ENCODE data around the gene AK1. TPM values are rescaled to one million over a fixed set of nuclear protein-coding genes. Genes with fewer than 3 reads are reported as not detected.

The AK1 gene
- total and polyA plus RNA-seq, 12 donors = 51.9 to 242 (median 91.9) TPM

- Histone ChIP-seq H3K4me3 (no peak overlapping the region), H3K36me3 (replicated peaks in 1 of 2) (peaks cover 0 to 26% of the 10 kb centered on the region in 2 donors), H3K27me3 (no peaks in the 10 kb centered on the region), H3K27ac (peak overlapping the region in 1 of 5 donors; percentile 52), H3K4me1 (replicated peaks in 1 of 2) (peaks cover 24 to 51% of the 10 kb centered on the region in 2 donors), H3K9me3 (replicated peaks in 1 of 3) (no peaks in the 10 kb centered on the region)
- no peak for TF ChIP-seq POLR2A (IDR thresholded peaks at IDR 0.05)
- TF ChIP-seq, protein P1, sequence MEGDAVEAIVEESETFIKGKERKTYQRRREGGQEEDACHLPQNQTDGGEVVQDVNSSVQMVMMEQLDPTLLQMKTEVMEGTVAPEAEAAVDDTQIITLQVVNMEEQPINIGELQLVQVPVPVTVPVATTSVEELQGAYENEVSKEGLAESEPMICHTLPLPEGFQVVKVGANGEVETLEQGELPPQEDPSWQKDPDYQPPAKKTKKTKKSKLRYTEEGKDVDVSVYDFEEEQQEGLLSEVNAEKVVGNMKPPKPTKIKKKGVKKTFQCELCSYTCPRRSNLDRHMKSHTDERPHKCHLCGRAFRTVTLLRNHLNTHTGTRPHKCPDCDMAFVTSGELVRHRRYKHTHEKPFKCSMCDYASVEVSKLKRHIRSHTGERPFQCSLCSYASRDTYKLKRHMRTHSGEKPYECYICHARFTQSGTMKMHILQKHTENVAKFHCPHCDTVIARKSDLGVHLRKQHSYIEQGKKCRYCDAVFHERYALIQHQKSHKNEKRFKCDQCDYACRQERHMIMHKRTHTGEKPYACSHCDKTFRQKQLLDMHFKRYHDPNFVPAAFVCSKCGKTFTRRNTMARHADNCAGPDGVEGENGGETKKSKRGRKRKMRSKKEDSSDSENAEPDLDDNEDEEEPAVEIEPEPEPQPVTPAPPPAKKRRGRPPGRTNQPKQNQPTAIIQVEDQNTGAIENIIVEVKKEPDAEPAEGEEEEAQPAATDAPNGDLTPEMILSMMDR (IDR thresholded peaks at IDR 0.05) = no peak
- intact Hi-C loops (cut with DNase I) = no loop called here
- DNase-seq = peak in 1 of 7 donors; percentile 48
- 59 to 68% (median 64%) methylated on average over 3 to 5 of the region's 5 CpGs; no CpG with 5 or more reads in 1 of the 4 donors for WGBS, 4 donors
Observed at GRCh38 chr9:127915325-127915752, 37.9 kb upstream of the AK1 start.

GRCh38 chr9:127913682-127914081 is 36.2 kb upstream of the AK1 start:
- no peak for DNase-seq
- Histone ChIP-seq H3K36me3 (replicated peaks in 1 of 2) (peaks cover 0 to 36% of the 10 kb centered on the region in 2 donors), H3K9me3 (replicated peaks in 1 of 3) (no peaks in the 10 kb centered on the region), H3K4me3 (no peak overlapping the region), H3K27ac (no peak overlapping the region), H3K27me3 (no peaks in the 10 kb centered on the region), H3K4me1 (replicated peaks in 1 of 2) (peaks cover 15 to 35% of the 10 kb centered on the region in 2 donors)
- 93 to 98% (median 98%) methylated on average over 9 to 11 of the region's 11 CpGs for WGBS, 4 donors
- intact Hi-C loops (cut with DNase I) = no loop called here
- TF ChIP-seq POLR2A (IDR thresholded peaks at IDR 0.05) = no peak
- TF ChIP-seq, protein P1 (IDR thresholded peaks at IDR 0.05) = no peak

GRCh38 chr9:127912882-127913281 is 35.4 kb upstream of the AK1 start:
- Histone ChIP-seq H3K27ac (no peak overlapping the region), H3K4me3 (no peak overlapping the region), H3K36me3 (replicated peaks in 1 of 2) (peaks cover 0 to 44% of the 10 kb centered on the region in 2 donors), H3K9me3 (replicated peaks in 1 of 3) (no peaks in the 10 kb centered on the region), H3K27me3 (no peaks in the 10 kb centered on the region), H3K4me1 (replicated peaks in 1 of 2) (peaks cover 11 to 27% of the 10 kb centered on the region in 2 donors)
- intact Hi-C loops (cut with DNase I) = no loop called here
- DNase-seq = peak in 1 of 7 donors; percentile 53
- WGBS, 4 donors = 90 to 93% (median 91%) methylated on average over 5 of the region's 5 CpGs
- no peak for TF ChIP-seq POLR2A (IDR thresholded peaks at IDR 0.05)
- TF ChIP-seq, protein P1 (IDR thresholded peaks at IDR 0.05) = no peak

- Histone ChIP-seq H3K9me3 (replicated peaks in 1 of 3) (no peaks in the 10 kb centered on the region), H3K27me3 (no peaks in the 10 kb centered on the region), H3K36me3 (replicated peaks in 1 of 2) (peaks cover 0 to 44% of the 10 kb centered on the region in 2 donors), H3K4me3 (no peak overlapping the region), H3K27ac (no peak overlapping the region), H3K4me1 (replicated peaks in 1 of 2) (peaks cover 11 to 23% of the 10 kb centered on the region in 2 donors)
- WGBS, 4 donors = 96 to 99% (median 97%) methylated on average over 14 to 31 of the region's 31 CpGs
- intact Hi-C loops (cut with DNase I) = no loop called here
- DNase-seq = no peak
- no peak for TF ChIP-seq POLR2A (IDR thresholded peaks at IDR 0.05)
- TF ChIP-seq, protein P1 (IDR thresholded peaks at IDR 0.05) = no peak
Observed at GRCh38 chr9:127912296-127912695, 34.8 kb upstream of the AK1 start.

Measured in adrenal gland (tissue), 12 donors.